Measurements from ENCODE around the gene EMSY. TPM values are rescaled to one million over a fixed set of nuclear protein-coding genes. Genes with fewer than 3 reads are reported as not detected.
"Not testable (repeated sequence)": the region's sequence is repeated elsewhere in the genome, so short reads cannot be mapped to it uniquely, and the experiment has no call there.

Gene EMSY
- total RNA-seq = 10 to 100 TPM; 33.9 to 47.0 (median 41.5) TPM

- peak; percentile 92 to 93 for DNase-seq (ENCODE audit: low spot score in 2 of 2)
- Histone ChIP-seq H3K4me3 (peak within 1 kb of the TSS; percentile 80 to 92 (median 84)), H3K36me3 (peaks cover 0 to 15% (median 0%) of the 10 kb centered on the region in 3 donors), H3K27ac (peak within 1 kb of the TSS; percentile 87 to 94 (median 88)), H3K4me1 (peaks cover 3 to 31% (median 19%) of the 10 kb centered on the region in 4 donors), H3K27me3 (no peaks in the 10 kb centered on the region), H3K9me3 (no peaks in the 10 kb centered on the region)
- WGBS, 2 donors = 0% methylated on average over 40 to 53 of the region's 53 CpGs
- TF ChIP-seq POLR2A (IDR thresholded peaks at IDR 0.05) (peak; percentile 97 to 99), EP300 (IDR thresholded peaks at IDR 0.05) (peak; percentile 83 to 100), CTCF (IDR thresholded peaks at IDR 0.05) (peak in 1 of 5 experiments; percentile 58)
Observed at GRCh38 chr11:76444384-76445120, at the start of gene EMSY. Gene EMSY (plus strand): TSS chr11:76445018. CDS start chr11:76446939, 1,921 bp downstream.

GRCh38 chr11:76395296-76395695, 49.5 kb upstream of the EMSY start:
- no peak overlapping the region for H3K27ac ChIP-seq
- H3K9me3 ChIP-seq = no peaks in the 10 kb centered on the region
- WGBS, 2 donors = 96 to 100% methylated on average over 1 of the region's 1 CpG
- no peak for DNase-seq (ENCODE audit: low spot score in 2 of 2)
- H3K4me3 ChIP-seq = no peak overlapping the region
- H3K36me3 ChIP-seq = no peaks in the 10 kb centered on the region
- TF ChIP-seq EP300 (IDR thresholded peaks at IDR 0.05) (no peak), POLR2A (IDR thresholded peaks at IDR 0.05) (no peak), CTCF (IDR thresholded peaks at IDR 0.05) (no peak)
- H3K4me1 ChIP-seq = no peaks in the 10 kb centered on the region
- no peaks in the 10 kb centered on the region for H3K27me3 ChIP-seq

- TF ChIP-seq EP300 (IDR thresholded peaks at IDR 0.05) (no peak), POLR2A (IDR thresholded peaks at IDR 0.05) (no peak), CTCF (IDR thresholded peaks at IDR 0.05) (no peak)
- WGBS, 2 donors = 90 to 93% methylated on average over 3 of the region's 3 CpGs
Observed at GRCh38 chr11:76397383-76397782, 47.4 kb upstream of the EMSY start.

GRCh38 chr11:76400967-76401366, 43.9 kb upstream of the EMSY start:
- Histone ChIP-seq H3K4me1 (no peaks in the 10 kb centered on the region), H3K36me3 (peaks cover 0 to 5% (median 0%) of the 10 kb centered on the region in 3 donors), H3K27me3 (no peaks in the 10 kb centered on the region), H3K27ac (no peak overlapping the region), H3K4me3 (no peak overlapping the region), H3K9me3 (no peaks in the 10 kb centered on the region)
- DNase-seq (ENCODE audit: low spot score in 2 of 2) = no peak
- TF ChIP-seq POLR2A (IDR thresholded peaks at IDR 0.05) = no peak
- TF ChIP-seq EP300 (IDR thresholded peaks at IDR 0.05) = no peak
- TF ChIP-seq CTCF (IDR thresholded peaks at IDR 0.05) = no peak
- WGBS, 2 donors = 90 to 97% methylated on average over 1 of the region's 1 CpG

More at GRCh38 chr11:76397383-76397782, 47.4 kb upstream of the EMSY start:
- no peaks in the 10 kb centered on the region for H3K36me3 ChIP-seq
- no peaks in the 10 kb centered on the region for H3K9me3 ChIP-seq
- no peak overlapping the region for H3K27ac ChIP-seq
- H3K27me3 ChIP-seq = no peaks in the 10 kb centered on the region
- H3K4me1 ChIP-seq = no peaks in the 10 kb centered on the region
- no peak for DNase-seq (ENCODE audit: low spot score in 2 of 2)
- H3K4me3 ChIP-seq = no peak overlapping the region

- WGBS, 2 donors = 94 to 95% methylated on average over 8 of the region's 8 CpGs
- H3K27ac ChIP-seq; H3K4me3 ChIP-seq; DNase-seq (ENCODE audit: low spot score in 2 of 2); H3K27me3 ChIP-seq; H3K9me3 ChIP-seq; H3K36me3 ChIP-seq; H3K4me1 ChIP-seq: not testable (repeated sequence)
Observed at GRCh38 chr11:76401484-76401883, 43.3 kb upstream of the EMSY start.
